Measurements from ENCODE around the gene PLEKHM3.

DNA sequence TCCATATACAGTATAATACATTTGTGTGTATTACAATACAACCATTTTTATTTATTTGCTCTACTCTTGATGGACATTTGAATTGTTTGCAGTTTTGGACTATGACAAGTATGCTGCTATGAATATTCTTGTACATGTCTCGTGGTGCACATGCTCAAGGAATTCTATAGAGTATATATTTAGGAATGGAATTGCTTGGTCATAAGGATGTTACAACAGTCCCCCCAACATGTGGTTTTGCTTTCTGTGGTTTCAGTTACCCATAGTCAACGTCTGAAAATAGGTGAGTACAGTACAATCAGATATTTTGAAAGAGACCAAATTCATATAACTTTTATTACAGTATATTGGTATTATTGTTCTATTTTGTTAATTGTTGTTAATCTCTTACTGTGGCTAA lies 24.1 kb upstream of the PLEKHM3 start:
- TF ChIP-seq SUZ12 (IDR thresholded peaks at IDR 0.05; ENCODE audit: extremely low read depth, insufficient read depth, insufficient read length), result no peak
- TF ChIP-seq ZNF274 (IDR thresholded peaks at IDR 0.05; ENCODE audit: low read depth, low read length), result no peak
